Endothelial cell of umbilical vein (primary cell): ENCODE results near the gene SLC22A17. TPM values are rescaled to one million over a fixed set of nuclear protein-coding genes. Genes with fewer than 3 reads are reported as not detected.

ENCODE experiments used
- BruUV-seq: library from RNA; stranded (reverse); fragments of 400-500 nt; replicated peaks from 2 replicates; lab custom pipeline; 2021; lab: Mats Ljungman, UMichigan
- CTCF ChIA-PET: fragments of 300-600, 350-600 bp; sonication (Branson Sonifier 250); formaldehyde crosslinking; loops from one replicate; lab custom pipeline; 2021; ENCODE audit warnings: antibody characterized with exemption, inconsistent platforms; lab: Charles Lee
- POLR2A ChIA-PET: fragments of 300-600, 350-600 bp; sonication (Branson Sonifier 250); formaldehyde crosslinking; loops from one replicate; lab custom pipeline; 2021; ENCODE audit warnings: antibody characterized with exemption, inconsistent platforms; lab: Charles Lee
- DNase-seq: peaks from one replicate; pipeline ENCODE4 v3.0.0-alpha.2; 2011; ENCODE audit warnings: low read depth, low spot score
- FAIRE-seq: peaks from 2 replicates; lab custom pipeline; 2011; peaks lifted over from hg19 to GRCh38; lab: Jason Lieb, UNC
- H2AFZ ChIP-seq: 2 replicates; pipeline ENCODE4 v1.6.0; 2012; ENCODE audit warnings: low read depth, low read length, control low read depth, inconsistent platforms
- H3K27ac ChIP-seq: 2 replicates; pipeline ENCODE4 v1.5.1; 2011; ENCODE audit warnings: low read depth, mild to moderate bottlenecking, control low read depth, low read length, moderate library complexity; ENCODE audit not compliant: insufficient read depth
- H3K27me3 ChIP-seq, 2 experiments: 2 replicates each; pipeline versions ENCODE4 v1.6.0 to v1.6.1; 2011; ENCODE audit warnings: low read length in 2 of 2, mixed read lengths in 1 of 2; ENCODE audit not compliant: control insufficient read depth in 2 of 2, insufficient read depth in 2 of 2
- H3K36me3 ChIP-seq, 2 experiments: 2 replicates in 1 of 2; 3 replicates in 1 of 2; pipeline ENCODE4 v1.5.1; 2011; ENCODE audit warnings: low read length in 2 of 2, mild to moderate bottlenecking in 1 of 2, moderate library complexity in 1 of 2; ENCODE audit not compliant: control insufficient read depth in 2 of 2, insufficient read depth in 2 of 2; ENCODE audit errors: extremely low read depth in 1 of 2
- H3K4me1 ChIP-seq: 3 replicates; pipeline ENCODE4 v1.5.1; 2011; ENCODE audit warnings: mild to moderate bottlenecking, low read length; ENCODE audit not compliant: control insufficient read depth, insufficient read depth; ENCODE audit errors: extremely low read depth
- H3K4me2 ChIP-seq: 2 replicates; pipeline ENCODE4 v1.6.1; 2011; ENCODE audit warnings: low read length, control low read depth, mixed read lengths; ENCODE audit not compliant: insufficient read depth
- H3K4me3 ChIP-seq, 3 experiments: fragments of 200-600 bp in 1 of 3; sonication (generic), shearing (Covaris generic) in 1 of 3; replicated peaks in 1 of 3; 2 replicates each; pipeline ENCODE4 v1.5.1; 2011 to 2016; ENCODE audit warnings: control low read depth in 3 of 3, low read length in 3 of 3, mild to moderate bottlenecking in 2 of 3, inconsistent platforms in 1 of 3, low read depth in 1 of 3, moderate library complexity in 1 of 3; ENCODE audit not compliant: insufficient read depth in 1 of 3
- H3K79me2 ChIP-seq: 2 replicates; pipeline ENCODE4 v1.6.0; 2012; ENCODE audit warnings: low read length, inconsistent platforms; ENCODE audit not compliant: control insufficient read depth, insufficient read depth
- H3K9ac ChIP-seq: replicated peaks from 2 replicates; pipeline ENCODE3; 2011; ENCODE audit warnings: low read length, control low read depth; ENCODE audit not compliant: insufficient read depth; ENCODE audit errors: extremely low read depth
- H3K9me1 ChIP-seq: replicated peaks from 3 replicates; pipeline ENCODE4 v1.6.0; 2011; ENCODE audit warnings: mild to moderate bottlenecking, low read length; ENCODE audit not compliant: control insufficient read depth, insufficient read depth; ENCODE audit errors: extremely low read depth
- H3K9me3 ChIP-seq: replicated peaks from 2 replicates; pipeline ENCODE4 v1.5.1; 2012; ENCODE audit warnings: low read length, inconsistent platforms; ENCODE audit not compliant: control insufficient read depth, insufficient read depth
- H4K20me1 ChIP-seq: replicated peaks from 2 replicates; pipeline ENCODE3; 2011; ENCODE audit warnings: mild to moderate bottlenecking, low read length; ENCODE audit not compliant: control insufficient read depth, insufficient read depth; ENCODE audit errors: extremely low read depth
- EZH2 ChIP-seq: IDR thresholded peaks from 2 replicates; pipeline ENCODE4 v1.6.1; 2012; ENCODE audit warnings: borderline replicate concordance, low read depth, mild to moderate bottlenecking, moderate library complexity, low read length, inconsistent platforms; ENCODE audit not compliant: severe bottlenecking
- FOS ChIP-seq: IDR thresholded peaks from 2 replicates; pipeline ENCODE4 v1.6.1; 2011; ENCODE audit warnings: mild to moderate bottlenecking, low read length, moderate library complexity, borderline replicate concordance; ENCODE audit not compliant: insufficient read depth
- GATA2 ChIP-seq: IDR thresholded peaks from 2 replicates; pipeline ENCODE4 v1.7.0; 2011; ENCODE audit warnings: low read depth, mild to moderate bottlenecking, moderate library complexity, mixed read lengths, low read length; ENCODE audit not compliant: insufficient read length, insufficient read depth
- JUN ChIP-seq: IDR thresholded peaks from 2 replicates; pipeline ENCODE4 v1.6.1; 2011; ENCODE audit warnings: borderline replicate concordance, low read depth; ENCODE audit not compliant: insufficient read length, insufficient read depth
- MYC ChIP-seq: IDR thresholded peaks from one replicate; pipeline ENCODE4 v1.6.1; 2011; ENCODE audit warnings: mild to moderate bottlenecking, low read depth, low read length
- POLR2AphosphoS5 ChIP-seq: IDR thresholded peaks from 2 replicates; pipeline ENCODE4 v1.6.1; 2012; ENCODE audit warnings: low read depth, mild to moderate bottlenecking, control low read depth, low read length, moderate library complexity; ENCODE audit not compliant: insufficient read depth
- dilution Hi-C: fragments of 300-500 bp; cut with MboI; formaldehyde crosslinking; loops from one replicate; pipeline ENCODE4 v1.15.0; 2019; ENCODE audit warnings: low sequenced_read_pairs; ENCODE audit not compliant: extremely low pct_ligation_motif_present
- intact Hi-C: fragments of 100-400 bp; cut with micrococcal nuclease; formaldehyde crosslinking; loops from one replicate; pipeline ENCODE4 v1.10.0; 2022
- polyA plus RNA-seq, 4 experiments: library from polyadenylated mRNA; depleted of rRNA in 3 of 4; stranded (reverse) in 3 of 4; unstranded in 1 of 4; fragments of >200 nt; gene quantifications; 2 replicates each; pipeline versions ENCODE4 v1.2.1 to v1.2.3, GENCODE V29; 2011 to 2012; ENCODE audit warnings: missing spikeins in 1 of 4
- total RNA-seq: library from RNA; stranded (reverse); gene quantifications from 2 replicates; pipeline ENCODE4 v1.2.3, GENCODE V29; 2021
- TF ChIP-seq, protein P1 (sequence below), 2 donors: IDR thresholded peaks; 1 replicate in 1 of 2; 2 replicates in 1 of 2; pipeline ENCODE4 v1.5.1; 2011; ENCODE audit warnings: low read length in 2 of 2, mild to moderate bottlenecking in 2 of 2, moderate library complexity in 2 of 2, control low read depth in 1 of 2, inconsistent platforms in 1 of 2, low read depth in 1 of 2; ENCODE audit not compliant: insufficient read depth in 1 of 2; ENCODE audit errors: extremely low read depth in 1 of 2

Gene SLC22A17
- total and polyA plus RNA-seq, 2 donors (not counting 3 experiments of a cell fraction or from before 2014, with no cell fraction given): 2.9 to 4.6 TPM

- no peaks in the 10 kb centered on the region for H4K20me1 ChIP-seq
- ChIA-PET POLR2A (no interaction called here), CTCF (interaction anchor here (0.5 to 1.6 kb wide), 4 partner anchors 14 to 150 kb away, joined by 3 to 4 read pairs (median 4); no protein-coding TSS in a partner anchor)
- no peak overlapping the region for H3K4me2 ChIP-seq
- H3K9me1 ChIP-seq: no peaks in the 10 kb centered on the region
- no peaks in the 10 kb centered on the region for H3K36me3 ChIP-seq
- BruUV-seq: no TSS peak
- no peaks in the 10 kb centered on the region for H3K4me1 ChIP-seq
- intact Hi-C loops: no loop called here
- no peak overlapping the region for H2AFZ ChIP-seq
- no peak for DNase-seq
- no peak overlapping the region for H3K4me3 ChIP-seq
- dilution Hi-C loops: no loop called here
- no peaks in the 10 kb centered on the region for H3K79me2 ChIP-seq
- peaks cover 22% of the 10 kb centered on the region in 2 experiments for H3K27me3 ChIP-seq
- H3K9me3 ChIP-seq: no peaks in the 10 kb centered on the region
- no peak overlapping the region for H3K27ac ChIP-seq
- no peak for TF ChIP-seq MYC
- no peak for TF ChIP-seq EZH2
- TF ChIP-seq FOS: no peak
- TF ChIP-seq GATA2: no peak
- TF ChIP-seq, protein P1, sequence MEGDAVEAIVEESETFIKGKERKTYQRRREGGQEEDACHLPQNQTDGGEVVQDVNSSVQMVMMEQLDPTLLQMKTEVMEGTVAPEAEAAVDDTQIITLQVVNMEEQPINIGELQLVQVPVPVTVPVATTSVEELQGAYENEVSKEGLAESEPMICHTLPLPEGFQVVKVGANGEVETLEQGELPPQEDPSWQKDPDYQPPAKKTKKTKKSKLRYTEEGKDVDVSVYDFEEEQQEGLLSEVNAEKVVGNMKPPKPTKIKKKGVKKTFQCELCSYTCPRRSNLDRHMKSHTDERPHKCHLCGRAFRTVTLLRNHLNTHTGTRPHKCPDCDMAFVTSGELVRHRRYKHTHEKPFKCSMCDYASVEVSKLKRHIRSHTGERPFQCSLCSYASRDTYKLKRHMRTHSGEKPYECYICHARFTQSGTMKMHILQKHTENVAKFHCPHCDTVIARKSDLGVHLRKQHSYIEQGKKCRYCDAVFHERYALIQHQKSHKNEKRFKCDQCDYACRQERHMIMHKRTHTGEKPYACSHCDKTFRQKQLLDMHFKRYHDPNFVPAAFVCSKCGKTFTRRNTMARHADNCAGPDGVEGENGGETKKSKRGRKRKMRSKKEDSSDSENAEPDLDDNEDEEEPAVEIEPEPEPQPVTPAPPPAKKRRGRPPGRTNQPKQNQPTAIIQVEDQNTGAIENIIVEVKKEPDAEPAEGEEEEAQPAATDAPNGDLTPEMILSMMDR (IDR thresholded peaks at IDR 0.05; ENCODE audit: extremely low read depth in 1 of 2, insufficient read depth in 1 of 2, low read depth in 1 of 2, low read length in 2 of 2): no peak
- TF ChIP-seq POLR2AphosphoS5: no peak
- no peak for TF ChIP-seq JUN
- no peak for FAIRE-seq
- H3K9ac ChIP-seq: no peak overlapping the region
These were observed 7.8 kb upstream of the SLC22A17 start for GRCh38 chr14:23360496-23360895.
